Activated naive CD4-positive, alpha-beta T cell treated with Interleukin-2 at 50 U/mL for 16 hours (primary cell): ENCODE data around the gene MEGF10.

Source experiments
- DNase-seq: peaks from one replicate; pipeline ENCODE4 v3.0.0-alpha.2; 2020

MEGF10 gene

GRCh38 chr5:127375544-127376091 is 85.0 kb downstream of the MEGF10 start:
- DNase-seq: no peak

GRCh38 chr5:127377651-127378050 is 87.1 kb downstream of the MEGF10 start:
- DNase-seq: no peak

- DNase-seq: no peak
Measured at GRCh38 chr5:127385936-127386335, 95.3 kb downstream of the MEGF10 start.

- DNase-seq: no peak
Measured at GRCh38 chr5:127386557-127386956, 96.0 kb downstream of the MEGF10 start.

- DNase-seq: no peak
Measured at GRCh38 chr5:127389601-127390000, 99.0 kb downstream of the MEGF10 start.

- DNase-seq: no peak
Measured at GRCh38 chr5:127392762-127393161, 102.2 kb downstream of the MEGF10 start.

- no peak for DNase-seq
Measured at GRCh38 chr5:127396490-127397155, 106.0 kb downstream of the MEGF10 start.

- DNase-seq: no peak
Measured at GRCh38 chr5:127398508-127398907, 107.9 kb downstream of the MEGF10 start.

- DNase-seq: no peak
Measured at GRCh38 chr5:127399068-127399467, 108.5 kb downstream of the MEGF10 start.

GRCh38 chr5:127400539-127400938 is 109.9 kb downstream of the MEGF10 start:
- no peak for DNase-seq

- DNase-seq: no peak
Measured at GRCh38 chr5:127400946-127401670, 110.5 kb downstream of the MEGF10 start.

- DNase-seq: no peak
Measured at GRCh38 chr5:127402361-127402760, 111.8 kb downstream of the MEGF10 start.

GRCh38 chr5:127404190-127404589 is 113.6 kb downstream of the MEGF10 start:
- DNase-seq: no peak

- DNase-seq: no peak
Measured at GRCh38 chr5:127406326-127407121, 115.9 kb downstream of the MEGF10 start.

- no peak for DNase-seq
Measured at GRCh38 chr5:127409246-127409917, 118.8 kb downstream of the MEGF10 start.

- DNase-seq: no peak
Measured at GRCh38 chr5:127409921-127410675, 119.5 kb downstream of the MEGF10 start.

GRCh38 chr5:127410959-127411358 is 120.4 kb downstream of the MEGF10 start:
- no peak for DNase-seq

- no peak for DNase-seq
Measured at GRCh38 chr5:127411381-127411780, 120.8 kb downstream of the MEGF10 start.

- DNase-seq: no peak
Measured at GRCh38 chr5:127412698-127413097, 122.1 kb downstream of the MEGF10 start.

- no peak for DNase-seq
Measured at GRCh38 chr5:127415034-127415433, 124.4 kb downstream of the MEGF10 start.

- DNase-seq: no peak
Measured at GRCh38 chr5:127416906-127417305, 126.3 kb downstream of the MEGF10 start.

GRCh38 chr5:127417528-127417927 is 126.9 kb downstream of the MEGF10 start:
- no peak for DNase-seq
